Activated gamma-delta T cell treated with Interleukin-2 at 50 U/mL for 16 hours (primary cell): ENCODE measurements around the gene PTGES2.
A peak's percentile ranks its signal among the peaks of the same experiment; 100 is the strongest.

Experiments used
- DNase-seq: peaks from one replicate; pipeline ENCODE4 v3.0.0-alpha.2; 2020

The PTGES2 gene

DNA sequence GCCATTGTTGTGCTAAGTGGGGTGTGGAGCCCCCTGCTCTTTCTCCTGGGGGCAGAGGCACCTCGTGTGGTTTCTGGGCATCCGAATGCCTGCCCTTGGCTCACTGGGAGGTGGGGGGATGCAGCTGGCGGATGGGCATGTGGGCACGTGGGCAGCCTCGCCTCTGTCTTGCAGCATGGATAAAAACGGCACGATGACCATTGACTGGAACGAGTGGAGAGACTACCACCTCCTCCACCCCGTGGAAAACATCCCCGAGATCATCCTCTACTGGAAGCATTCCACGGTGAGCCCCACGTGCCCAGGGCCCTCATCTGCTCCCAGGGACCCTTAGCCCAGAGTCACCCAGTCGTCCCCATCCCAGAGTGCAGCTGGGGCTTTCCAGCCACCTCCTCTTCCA lies 25.3 kb downstream of the PTGES2 start:
- DNase-seq = no peak

DNA sequence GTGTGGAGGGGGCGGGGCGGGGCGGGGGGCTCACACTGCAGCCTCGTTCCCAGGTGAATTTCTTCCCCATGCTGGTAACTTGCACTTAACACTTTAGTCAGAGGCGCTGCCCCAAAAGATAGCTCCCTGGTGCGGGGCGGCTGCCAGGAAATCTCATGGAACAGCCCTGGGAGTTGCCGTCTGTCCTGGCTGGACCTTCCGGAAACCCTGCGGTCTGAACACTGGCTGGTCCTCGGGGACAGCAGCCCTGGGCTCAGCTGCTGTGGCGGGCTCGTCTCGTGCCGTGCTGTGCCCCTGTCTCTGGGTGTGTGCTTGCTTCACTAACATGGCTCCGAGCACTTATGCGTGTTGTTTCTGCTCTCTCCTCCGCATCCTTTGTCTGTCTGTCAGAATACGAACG lies 25.8 kb downstream of the PTGES2 start:
- no peak for DNase-seq

DNA sequence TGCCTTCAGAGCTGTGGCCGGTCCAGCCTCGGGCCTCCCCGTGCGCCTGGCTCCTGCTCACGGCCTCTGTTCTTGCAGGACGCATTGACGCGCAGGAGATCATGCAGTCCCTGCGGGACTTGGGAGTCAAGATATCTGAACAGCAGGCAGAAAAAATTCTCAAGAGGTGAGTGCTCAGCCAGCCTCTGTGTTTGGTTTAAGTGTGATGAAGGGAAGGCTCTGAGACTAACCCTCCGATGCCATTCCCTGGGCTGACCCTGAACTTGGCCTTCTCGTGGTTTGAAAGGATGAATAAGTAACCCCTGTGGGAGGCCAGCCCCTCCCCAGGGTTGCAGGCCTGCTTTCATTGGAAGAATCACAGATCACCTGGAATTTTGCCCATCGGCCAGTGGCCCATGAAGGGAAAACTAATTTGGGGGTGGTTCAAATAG lies 26.3 kb downstream of the PTGES2 start:
- no peak for DNase-seq

DNA sequence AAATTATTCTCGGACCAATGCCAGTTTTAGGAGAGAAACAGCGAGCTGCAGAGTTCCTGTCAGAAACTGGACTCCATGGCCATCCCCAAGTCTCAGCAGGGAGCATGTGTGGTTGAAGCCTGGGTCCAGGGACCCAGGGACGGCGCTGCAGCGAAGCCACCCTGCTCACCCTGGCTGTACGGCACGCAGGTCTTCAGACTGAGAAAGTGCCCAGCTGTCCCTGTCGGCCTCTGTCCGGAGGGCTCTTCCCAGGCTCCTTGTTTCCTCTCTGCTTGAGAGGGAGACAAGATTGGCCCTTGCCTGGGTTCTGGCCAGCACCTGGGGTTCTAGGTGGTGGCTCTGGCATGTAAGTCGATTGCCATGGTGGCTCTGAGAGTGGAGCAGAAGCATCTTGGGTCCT lies 26.9 kb downstream of the PTGES2 start:
- DNase-seq = no peak

DNA sequence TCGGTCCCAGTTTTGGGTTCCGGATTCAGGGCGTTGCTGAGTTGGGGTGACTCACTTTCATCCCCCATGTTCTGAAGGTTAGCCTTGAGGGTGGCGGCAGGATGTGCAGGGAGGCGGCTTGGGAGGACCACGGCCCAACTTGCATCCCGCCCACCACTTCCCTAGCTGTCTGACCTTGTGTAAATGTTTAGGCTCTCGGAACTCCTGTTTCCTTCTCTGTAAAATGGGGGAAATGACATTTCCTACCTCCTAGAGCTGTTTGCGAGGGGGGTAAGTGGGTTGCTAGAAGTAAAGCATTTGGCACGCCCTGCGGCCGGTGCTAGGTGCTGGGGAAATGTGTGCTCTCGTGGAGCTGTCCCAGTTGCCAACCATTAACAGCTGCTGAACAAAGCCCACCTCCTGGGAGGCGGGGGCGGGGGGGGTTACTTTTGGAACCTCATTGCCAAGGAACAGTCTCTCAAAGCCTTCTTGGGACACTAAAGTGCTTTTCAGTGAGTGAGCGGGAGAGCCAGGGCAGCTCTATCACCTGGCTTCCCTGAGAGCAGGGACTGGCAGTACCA lies 27.5 kb downstream of the PTGES2 start:
- DNase-seq = no peak

DNA sequence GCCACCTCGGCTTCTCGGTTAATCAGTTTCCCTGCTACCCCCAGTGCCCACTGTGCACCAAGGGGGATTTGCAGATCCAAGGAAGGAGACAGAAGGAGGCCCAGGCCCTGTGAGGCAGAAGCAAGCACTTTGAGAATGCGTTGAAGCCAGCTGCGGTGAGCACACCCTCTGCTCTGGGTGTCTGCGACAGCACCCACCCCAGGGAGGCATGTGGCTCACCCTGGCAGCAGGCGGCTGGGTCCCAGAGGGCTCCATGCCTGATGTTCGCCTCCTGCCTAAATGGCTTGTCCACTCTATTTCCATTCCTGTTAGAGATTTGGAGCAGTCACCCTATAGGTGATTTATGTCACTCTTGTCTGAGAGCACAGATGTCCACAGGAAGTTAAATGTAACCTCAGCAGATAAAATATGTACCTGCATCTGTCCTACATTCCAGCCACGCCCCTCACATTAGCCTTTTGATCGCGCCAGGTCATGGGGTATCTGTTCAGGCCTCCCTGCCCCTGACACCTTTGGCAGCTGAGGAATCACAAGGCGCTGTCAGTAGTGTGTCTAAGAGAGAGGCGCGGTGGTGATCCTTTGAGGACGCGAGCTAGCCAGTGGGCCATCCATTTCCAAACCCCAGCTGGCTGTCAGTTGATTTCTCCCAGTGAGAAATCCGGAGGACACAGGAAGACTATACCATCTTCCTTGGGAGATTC lies 28.1 kb downstream of the PTGES2 start:
- no peak for DNase-seq

DNA sequence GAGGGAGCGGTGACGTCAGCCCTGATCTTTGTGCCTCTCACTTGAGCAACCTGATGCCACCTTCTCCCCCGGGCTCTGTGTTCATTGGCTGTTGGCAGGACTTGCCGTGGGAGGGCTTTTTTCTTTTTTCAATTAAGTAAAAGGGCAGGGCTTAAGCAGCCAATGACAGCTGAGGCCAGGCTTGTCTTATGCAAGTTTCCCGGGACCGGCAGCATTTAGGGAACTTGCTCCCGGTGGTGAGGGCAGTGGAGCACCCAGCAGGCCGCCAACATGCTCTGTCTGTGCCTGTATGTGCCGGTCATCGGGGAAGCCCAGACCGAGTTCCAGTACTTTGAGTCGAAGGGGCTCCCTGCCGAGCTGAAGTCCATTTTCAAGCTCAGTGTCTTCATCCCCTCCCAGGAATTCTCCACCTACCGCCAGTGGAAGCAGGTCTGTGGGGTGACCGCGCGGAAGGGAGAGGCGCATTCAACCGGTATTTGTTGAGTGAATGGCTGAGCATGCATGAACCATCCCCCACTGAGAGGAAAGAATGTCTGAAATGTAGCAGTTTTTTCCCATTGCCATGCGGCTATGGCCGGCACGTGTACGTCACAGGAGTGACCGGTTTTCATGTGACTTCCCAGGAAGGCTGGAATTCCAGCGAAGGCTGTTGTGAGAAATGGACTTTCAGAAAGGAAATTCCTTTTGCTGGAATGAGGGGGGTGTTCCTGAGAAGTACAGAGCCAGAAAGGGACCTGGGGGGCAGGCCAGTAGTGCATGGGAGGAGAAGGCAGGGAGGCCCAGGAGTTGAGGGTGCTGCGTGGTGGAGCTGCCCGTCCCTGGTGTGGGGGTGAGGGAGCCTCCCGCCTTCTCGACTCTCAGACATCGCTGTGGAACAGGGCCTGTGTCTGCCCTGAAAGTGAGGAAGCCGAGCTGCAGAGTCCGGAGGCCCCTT lies 29.0 kb downstream of the PTGES2 start:
- DNase-seq = peak; percentile 52

DNA sequence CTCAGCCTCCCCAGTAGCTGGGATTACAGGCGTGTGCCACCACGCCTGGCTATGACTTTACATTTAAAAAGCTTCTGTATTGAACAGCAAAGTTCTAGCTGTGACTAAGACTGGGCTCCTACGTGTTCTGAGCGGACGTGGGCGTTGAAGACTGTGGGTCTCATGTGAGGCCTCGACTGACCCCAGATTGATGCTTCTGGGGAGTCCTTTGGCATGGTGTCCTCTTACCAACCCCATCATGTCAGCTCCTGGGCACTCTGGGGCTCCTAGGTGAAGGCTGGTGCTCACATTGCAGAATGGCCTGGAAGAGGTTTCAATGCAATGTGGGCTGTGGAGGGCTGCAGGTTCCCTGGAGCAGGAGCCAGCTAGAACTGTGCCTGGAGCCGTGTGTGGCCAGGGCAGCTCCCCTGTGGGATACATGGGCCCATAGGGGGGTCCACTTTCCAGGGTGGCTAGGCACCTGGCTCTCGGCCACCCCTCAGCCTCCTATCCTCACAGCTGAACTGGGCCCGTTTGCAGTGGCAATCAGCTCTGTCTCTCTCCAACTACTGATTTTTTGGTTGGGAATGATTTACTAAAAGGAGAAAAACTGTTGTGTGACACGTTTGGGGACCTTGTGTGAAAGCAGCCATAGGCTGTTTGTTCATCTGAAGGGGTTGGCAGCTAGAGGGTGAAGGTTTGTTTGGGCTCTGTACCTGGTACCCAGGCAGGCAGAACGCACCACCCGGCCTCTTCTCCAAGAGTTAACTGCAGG lies 29.8 kb downstream of the PTGES2 start:
- no peak for DNase-seq

DNA sequence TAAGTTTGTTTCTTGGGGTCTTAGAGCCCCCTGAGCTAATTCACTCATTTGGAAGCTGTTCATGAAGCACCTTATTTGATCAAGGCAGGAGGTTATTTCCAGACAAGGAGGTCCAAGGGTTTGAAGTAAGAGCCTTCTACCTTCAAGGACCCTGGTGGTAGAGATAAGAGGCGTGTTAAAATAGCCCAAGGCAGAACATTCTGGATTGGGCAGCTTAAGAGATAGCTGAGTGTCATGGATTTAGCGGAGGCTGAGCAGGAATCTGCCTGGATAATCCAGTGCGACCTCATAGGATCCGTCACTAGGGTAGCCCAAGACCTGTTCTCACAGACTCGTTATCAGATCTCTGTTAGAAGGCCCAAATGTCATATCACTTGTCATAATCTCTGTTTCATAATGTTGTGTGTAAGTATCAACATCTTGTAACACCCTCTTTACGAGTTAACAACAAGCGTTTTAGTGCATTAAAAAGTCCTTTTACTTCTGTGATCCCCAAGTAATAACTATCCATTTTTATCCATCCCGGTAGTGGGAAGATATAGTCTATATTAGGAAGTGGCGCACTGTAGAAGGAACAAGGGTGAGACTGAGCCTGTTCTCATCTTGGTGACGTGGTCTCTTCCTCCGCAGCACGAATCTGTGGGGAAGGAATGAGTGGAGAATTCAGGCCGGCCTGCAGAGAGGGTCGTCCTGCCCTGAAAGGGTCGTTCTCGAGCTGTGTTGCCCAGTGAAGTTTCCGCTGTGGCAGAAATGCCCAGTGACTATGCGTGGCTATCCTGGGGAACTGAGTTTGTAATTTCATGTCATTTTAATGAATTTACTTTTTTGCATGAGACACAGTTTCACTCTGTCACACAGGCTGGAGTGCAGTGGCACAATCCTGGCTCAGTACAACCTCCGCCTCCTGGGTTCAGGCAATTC lies 30.7 kb downstream of the PTGES2 start:
- DNase-seq = no peak

DNA sequence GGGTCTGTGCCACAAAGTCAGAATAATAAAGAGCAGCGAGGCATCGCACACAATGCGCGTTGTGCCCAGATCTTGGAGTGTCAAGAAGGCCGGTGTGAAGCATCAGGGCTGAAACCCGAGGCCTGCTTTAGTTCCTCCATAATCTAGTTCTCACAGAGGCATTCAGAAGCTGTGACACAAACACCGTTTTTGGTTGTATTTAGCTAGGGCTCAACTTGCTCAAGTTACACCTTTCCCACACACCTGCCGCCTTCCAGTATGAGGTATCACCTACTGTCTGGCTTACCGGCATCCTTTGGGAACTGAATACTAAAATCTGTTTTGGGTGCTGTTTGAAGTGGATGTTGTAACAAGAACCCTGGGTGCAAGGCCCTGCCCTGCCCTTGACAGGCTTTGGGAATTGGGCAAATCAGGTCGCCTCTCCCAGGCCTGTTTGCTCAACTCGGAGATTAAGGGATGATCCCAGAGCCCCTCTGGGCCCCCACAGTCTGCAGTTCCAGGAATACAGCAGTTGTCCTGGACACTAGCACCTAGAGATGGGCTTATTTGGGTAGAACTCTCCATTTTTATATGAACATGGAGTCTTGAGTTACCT lies 32.5 kb downstream of the PTGES2 start:
- no peak for DNase-seq

DNA sequence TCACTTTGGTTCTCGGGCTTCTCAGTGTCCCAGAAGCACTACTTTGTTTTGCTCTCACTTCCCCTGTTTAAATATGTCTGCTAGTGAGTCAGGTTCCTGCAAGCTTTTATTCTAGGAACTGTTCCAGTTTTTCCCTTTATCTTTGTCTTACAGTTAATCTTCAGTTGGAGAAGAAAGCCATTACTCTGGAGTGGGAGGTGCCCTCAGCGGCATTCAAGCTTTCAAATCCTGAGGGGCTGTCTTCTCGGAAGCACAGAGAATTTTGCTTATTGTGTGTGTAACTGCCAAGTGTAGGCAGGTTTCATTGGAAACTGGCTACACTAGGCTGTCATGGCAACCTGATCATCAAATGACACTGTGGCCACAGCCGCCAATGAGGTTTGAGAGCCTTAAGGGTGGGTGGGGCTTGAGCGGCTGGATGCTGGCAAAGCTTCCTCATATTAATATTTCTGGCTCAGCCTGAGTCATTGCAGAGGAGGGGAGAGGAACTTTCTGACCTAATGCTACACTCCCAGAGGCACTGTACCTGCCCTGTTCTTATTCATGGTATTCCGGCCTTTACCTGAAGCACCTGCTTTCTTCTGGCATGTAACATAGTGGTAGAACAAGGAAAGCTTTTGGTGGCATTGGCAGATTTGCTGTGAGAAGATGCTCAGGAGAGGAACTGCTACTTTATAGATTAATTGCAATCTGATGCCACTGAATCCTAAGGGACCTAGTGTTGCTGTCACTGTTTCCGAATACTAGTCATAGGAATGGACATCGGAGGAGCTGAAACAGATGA lies 33.2 kb downstream of the PTGES2 start:
- no peak for DNase-seq

DNA sequence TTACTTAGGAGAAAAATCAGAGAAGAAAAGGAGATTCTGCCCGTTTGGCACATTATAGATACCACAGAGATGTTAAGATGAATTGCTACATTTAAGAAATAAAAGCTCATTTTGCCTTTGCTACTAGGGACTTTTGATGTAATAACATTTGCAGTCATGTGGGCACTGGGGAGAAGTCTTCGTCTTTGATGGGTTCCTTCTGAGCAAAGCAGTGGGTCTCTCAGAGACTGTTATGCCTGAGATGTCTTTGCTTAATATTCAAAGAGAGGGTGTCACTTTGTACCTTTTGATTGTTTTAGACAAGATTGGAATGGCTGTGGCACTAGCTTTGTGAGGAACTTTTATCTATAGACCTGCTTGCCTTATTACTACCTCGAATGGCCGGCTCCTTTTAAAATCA lies 34.5 kb downstream of the PTGES2 start:
- no peak for DNase-seq

DNA sequence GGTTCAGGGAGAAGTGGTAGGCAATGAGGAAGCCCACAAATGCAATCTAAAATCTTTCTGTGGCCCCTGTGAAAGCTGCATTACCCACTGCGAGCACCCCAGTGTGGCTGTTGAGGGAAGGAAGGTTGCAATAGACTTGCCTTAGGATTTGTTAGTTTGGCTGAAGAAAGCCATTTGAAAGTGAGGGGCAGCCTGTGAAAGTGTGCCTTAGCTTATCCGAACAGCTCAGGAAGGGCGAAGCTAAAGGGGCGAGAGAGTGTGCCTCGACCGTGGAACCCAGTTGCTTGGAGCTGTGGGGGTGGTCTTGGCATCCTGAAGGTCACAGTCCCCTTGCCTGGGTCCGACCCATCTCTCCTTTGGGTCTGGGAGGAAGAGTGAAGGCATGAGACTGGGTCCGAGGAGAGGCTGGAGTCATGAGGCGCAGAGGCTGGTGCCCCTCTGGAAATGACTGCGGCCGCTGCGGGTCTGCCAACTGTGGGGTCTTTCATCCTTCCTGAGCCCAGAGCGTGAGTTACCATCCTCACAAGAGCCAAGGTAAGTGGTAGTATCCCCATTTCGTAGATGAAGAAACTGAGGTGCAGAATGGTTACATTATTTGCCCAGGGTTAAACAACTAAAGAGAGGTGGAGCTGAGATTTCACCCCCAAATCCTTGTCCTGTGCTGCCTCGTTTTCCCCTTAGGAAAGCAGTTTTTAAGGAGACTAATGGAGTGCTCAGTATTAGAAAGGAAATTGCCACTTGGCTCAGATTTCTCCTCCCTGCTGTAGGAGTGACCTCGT lies 35.1 kb downstream of the PTGES2 start:
- no peak for DNase-seq

DNA sequence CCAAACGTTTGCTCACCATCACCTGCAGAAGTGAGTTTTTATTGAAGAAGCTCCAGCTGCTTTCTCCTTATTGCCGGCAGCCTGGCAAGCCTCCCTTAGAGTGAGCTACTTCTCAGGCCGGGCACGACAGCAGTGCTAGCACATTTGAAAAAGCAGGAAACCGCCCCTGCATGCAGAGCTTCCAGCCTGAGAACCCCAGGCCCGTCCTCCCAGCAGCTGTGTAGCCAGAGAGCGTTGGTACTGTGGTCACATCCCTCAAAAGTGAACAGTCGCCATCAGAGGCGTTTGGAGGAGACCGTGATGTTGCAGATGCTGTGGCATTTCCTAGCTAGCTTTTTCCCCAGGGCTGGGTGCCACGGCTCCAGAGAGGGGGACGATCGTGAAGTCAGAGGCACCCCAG lies 36.0 kb downstream of the PTGES2 start:
- no peak for DNase-seq

DNA sequence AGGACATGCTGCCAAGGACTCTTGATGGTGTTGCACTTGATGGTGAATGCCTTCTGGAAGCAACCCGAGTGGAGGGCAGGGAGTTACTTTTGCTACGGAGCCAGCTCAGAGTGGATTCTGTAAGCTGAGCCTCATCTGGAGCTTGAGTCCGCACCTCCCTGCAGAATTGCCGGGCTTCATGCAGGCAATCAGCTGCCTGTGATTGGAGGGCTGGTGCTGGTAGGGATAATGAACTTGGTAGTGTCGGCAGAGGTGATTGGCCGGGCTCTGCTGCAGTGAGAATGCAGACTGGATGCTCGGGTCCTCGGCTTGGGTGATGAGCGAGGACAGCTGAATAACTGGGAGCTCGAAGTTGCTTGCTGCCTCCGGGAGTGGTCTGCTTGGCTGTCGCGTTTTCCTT lies 36.4 kb downstream of the PTGES2 start:
- no peak for DNase-seq

DNA sequence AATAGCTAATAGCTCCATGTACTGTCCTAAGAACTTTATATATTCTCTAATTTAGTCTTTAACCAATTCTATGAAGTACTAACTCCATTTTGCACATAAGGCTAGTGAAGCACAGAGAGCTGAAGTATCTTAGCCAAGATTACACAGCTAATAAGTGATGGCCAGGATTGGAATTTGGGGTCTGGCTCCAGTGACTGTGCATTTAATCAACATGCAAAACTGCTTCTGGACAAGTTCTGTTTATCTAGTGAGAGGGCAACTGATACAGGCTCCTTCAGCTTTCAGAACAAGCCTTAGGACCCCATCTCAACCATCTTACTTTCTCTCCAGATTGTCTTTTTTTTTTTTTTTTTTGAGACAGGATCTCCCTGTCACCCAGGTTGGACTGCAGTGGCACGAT lies 38.2 kb downstream of the PTGES2 start:
- no peak for DNase-seq

DNA sequence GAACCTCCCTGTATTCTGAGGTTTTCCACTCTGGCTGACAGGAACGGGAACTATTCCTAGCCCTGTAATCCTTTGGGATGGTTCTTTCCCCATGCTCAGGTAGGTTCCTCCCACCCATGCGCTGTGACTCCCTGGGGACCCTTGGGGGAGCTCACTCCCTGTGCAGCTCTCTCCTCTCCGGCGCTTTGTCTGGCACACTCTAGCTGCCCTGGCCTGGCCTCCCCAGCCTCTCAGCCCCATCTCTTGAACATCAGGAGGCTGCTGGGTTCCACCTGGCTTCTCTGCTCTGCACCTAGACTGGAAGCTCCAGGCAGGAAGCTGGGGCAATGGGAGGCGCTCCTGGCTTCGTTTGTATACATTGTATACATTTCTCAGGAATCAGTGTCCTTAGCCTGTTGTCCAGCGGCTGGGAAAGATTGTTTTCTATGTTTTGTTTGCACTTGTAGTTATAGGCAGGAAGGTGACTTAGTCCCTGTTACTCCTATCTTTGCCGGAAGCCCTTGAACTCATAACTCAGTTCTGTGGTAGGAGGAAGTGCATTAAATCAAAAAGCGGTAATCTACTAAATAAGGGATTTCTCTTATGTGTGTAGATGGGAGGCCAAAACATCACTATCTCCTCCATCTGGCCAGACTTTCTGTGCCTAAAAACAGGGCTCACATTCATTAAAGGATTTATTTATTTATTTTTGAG lies 39.1 kb downstream of the PTGES2 start:
- no peak for DNase-seq

DNA sequence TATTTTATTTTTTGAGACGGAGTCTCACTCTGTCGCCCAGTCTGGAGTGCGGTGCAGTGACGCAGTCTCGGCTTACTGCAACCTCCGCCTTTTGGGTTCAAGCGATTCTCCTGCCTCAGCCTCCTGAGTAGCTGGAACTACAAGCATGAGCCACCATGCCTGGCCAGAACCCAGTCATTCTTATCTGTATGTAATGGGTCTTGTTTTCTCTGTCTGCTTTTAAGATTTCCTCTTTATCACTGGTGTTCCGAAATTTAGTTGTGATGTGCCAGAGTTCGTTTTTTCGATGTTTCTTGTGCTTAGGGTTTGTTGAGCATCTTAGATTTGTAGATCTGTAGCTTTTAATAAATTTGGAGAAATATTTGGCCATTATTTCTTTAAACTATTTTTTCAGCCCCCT lies 40.3 kb downstream of the PTGES2 start:
- DNase-seq = no peak

DNA sequence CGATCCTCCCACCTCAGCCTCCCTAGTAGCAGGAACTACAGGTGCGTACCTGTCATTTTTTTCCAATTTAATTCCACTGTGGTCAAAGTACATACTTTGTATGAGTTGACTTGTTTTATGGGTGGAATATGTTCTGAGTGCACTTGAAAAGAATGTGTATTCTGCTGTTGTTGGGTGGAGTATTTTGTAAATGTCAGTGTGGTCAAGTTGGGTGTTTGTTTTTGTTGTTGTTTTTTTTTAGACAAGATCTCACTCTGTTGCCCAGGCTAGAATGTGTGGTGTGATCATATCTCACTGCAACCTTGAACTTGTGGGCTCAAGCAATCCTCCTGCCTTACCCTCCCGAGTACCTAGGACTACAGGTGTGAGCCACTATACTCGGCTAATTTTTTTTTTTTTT lies 41.6 kb downstream of the PTGES2 start:
- DNase-seq = no peak
